Measurements from ENCODE around the gene FAR2. TPM values are rescaled to one million over a fixed set of nuclear protein-coding genes. Genes with fewer than 3 reads are reported as not detected.

The FAR2 gene
- total RNA-seq, 2 experiments from 2014 or later = 0.73 TPM; not detected in 1

GRCh38 chr12:29245246-29245645 is 96.2 kb downstream of the FAR2 start:
- H3K4me2 ChIP-seq (ENCODE audit: low read length) = no peak overlapping the region
- no peaks in the 10 kb centered on the region for H3K9me2 ChIP-seq (ENCODE audit: insufficient read depth, low read length)
- no peaks in the 10 kb centered on the region for H3K4me1 ChIP-seq (ENCODE audit: insufficient read depth, low read length, poor library complexity, severe bottlenecking)
- H2AFZ ChIP-seq (ENCODE audit: low read length) = no peak overlapping the region
- no peaks in the 10 kb centered on the region for H3K36me3 ChIP-seq (ENCODE audit: insufficient read depth, low read length)
- ChIA-PET POLR2A (interaction anchor here (0.6 kb wide), 1 partner anchor 1674 kb away, joined by 3 read pairs; no protein-coding TSS in a partner anchor), CTCF (ENCODE audit: unreplicated experiment) (no interaction called here)
- intact Hi-C loops (cut with micrococcal nuclease; ENCODE audit: unreplicated experiment) = no loop called here
- no peak overlapping the region for H3K27ac ChIP-seq (ENCODE audit: low read depth, low read length, poor library complexity, severe bottlenecking)
- no peaks in the 10 kb centered on the region for H3K9me3 ChIP-seq (ENCODE audit: low read length)
- no TSS peak for BruUV-seq (replicated peaks)
- no peaks in the 10 kb centered on the region for H4K20me1 ChIP-seq (ENCODE audit: insufficient read depth, low read length)
- no peak overlapping the region for H3K4me3 ChIP-seq (ENCODE audit: low read depth, low read length, poor library complexity, severe bottlenecking)
- no peak for TF ChIP-seq EZH2phosphoT487 (IDR thresholded peaks at IDR 0.05; ENCODE audit: borderline replicate concordance, low read depth, low read length)
- TF ChIP-seq, protein P1, sequence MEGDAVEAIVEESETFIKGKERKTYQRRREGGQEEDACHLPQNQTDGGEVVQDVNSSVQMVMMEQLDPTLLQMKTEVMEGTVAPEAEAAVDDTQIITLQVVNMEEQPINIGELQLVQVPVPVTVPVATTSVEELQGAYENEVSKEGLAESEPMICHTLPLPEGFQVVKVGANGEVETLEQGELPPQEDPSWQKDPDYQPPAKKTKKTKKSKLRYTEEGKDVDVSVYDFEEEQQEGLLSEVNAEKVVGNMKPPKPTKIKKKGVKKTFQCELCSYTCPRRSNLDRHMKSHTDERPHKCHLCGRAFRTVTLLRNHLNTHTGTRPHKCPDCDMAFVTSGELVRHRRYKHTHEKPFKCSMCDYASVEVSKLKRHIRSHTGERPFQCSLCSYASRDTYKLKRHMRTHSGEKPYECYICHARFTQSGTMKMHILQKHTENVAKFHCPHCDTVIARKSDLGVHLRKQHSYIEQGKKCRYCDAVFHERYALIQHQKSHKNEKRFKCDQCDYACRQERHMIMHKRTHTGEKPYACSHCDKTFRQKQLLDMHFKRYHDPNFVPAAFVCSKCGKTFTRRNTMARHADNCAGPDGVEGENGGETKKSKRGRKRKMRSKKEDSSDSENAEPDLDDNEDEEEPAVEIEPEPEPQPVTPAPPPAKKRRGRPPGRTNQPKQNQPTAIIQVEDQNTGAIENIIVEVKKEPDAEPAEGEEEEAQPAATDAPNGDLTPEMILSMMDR (conservative IDR thresholded peaks at IDR 0.05; ENCODE audit: low read length) = no peak
- DNase-seq (ENCODE audit: low spot score) = no peak
- H3K79me2 ChIP-seq (ENCODE audit: insufficient read depth, low read depth, low read length) = no peaks in the 10 kb centered on the region

DNA sequence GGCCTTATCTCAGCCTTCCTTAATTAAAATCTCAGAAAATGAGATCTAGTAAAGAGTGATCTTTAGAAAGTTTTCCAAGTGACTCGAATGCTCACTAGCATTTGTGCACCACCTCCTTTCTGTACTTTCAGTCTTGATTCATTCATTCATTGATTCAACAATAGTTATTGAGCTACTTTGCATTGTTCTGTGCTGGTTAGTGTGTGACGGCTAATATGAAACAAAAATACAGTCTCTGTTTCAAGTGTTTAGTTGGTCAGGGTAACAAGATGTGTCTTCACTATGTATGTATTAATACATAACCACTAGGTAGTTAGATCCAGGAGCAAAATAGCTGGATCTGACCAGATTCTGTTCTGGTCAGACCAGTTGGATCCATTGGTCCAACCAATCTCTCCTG is 100.9 kb downstream of the FAR2 start:
- Histone ChIP-seq H3K9me3 (ENCODE audit: low read length) (no peaks in the 10 kb centered on the region), H4K20me1 (ENCODE audit: insufficient read depth, low read length) (no peaks in the 10 kb centered on the region), H3K79me2 (ENCODE audit: insufficient read depth, low read depth, low read length) (no peaks in the 10 kb centered on the region), H3K36me3 (ENCODE audit: insufficient read depth, low read length) (no peaks in the 10 kb centered on the region), H2AFZ (ENCODE audit: low read length) (no peak overlapping the region), H3K4me3 (ENCODE audit: low read depth, low read length, poor library complexity, severe bottlenecking) (no peak overlapping the region), H3K4me1 (ENCODE audit: insufficient read depth, low read length, poor library complexity, severe bottlenecking) (no peaks in the 10 kb centered on the region), H3K4me2 (ENCODE audit: low read length) (no peak overlapping the region), H3K9me2 (ENCODE audit: insufficient read depth, low read length) (no peaks in the 10 kb centered on the region), H3K27ac (ENCODE audit: low read depth, low read length, poor library complexity, severe bottlenecking) (no peak overlapping the region)
- intact Hi-C loops (cut with micrococcal nuclease; ENCODE audit: unreplicated experiment) = no loop called here
- POLR2A ChIA-PET = no interaction called here
- no peak for DNase-seq (ENCODE audit: low spot score)
- CTCF ChIA-PET (ENCODE audit: unreplicated experiment) = no interaction called here
- no peak for TF ChIP-seq EZH2phosphoT487 (IDR thresholded peaks at IDR 0.05; ENCODE audit: borderline replicate concordance, low read depth, low read length)
- TF ChIP-seq, protein P1 (conservative IDR thresholded peaks at IDR 0.05; ENCODE audit: low read length) = no peak
- no TSS peak for BruUV-seq (replicated peaks)

DNA sequence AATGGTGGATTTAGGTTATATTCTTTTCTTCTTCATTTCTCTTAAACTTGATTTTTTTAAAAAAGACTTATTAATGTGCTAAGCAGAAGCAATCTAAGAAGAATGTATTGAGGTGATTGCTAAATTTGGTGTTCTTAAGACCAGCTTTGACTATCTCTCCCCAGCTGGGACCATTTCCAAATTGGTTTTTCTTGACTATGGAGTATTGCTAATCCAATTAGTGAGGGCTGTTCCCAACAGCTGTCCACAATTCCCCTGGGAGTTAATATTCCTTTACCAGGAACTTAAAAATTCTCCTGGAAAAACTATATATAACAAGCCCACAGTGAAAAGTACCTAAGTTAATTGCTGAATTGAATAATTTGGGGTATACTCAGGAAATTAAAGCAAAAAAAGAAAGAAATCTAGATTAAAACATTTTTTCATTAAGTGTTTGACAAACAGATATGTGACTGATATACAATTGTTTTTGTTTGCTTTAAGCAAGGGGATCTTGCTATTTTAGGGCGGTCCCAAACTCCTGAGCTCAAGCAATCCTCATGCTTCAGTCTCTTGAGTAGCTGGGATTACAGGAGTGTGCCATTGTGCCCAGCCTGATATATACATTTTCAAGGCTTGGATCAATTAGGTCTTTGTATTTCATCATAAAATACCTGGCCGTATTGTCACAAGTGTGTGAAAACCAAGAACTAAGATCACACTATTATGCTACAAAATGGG is 105.0 kb downstream of the FAR2 start:
- no peak overlapping the region for H2AFZ ChIP-seq (ENCODE audit: low read length)
- DNase-seq (ENCODE audit: low spot score) = no peak

More for the DNA sequence above, 105.0 kb downstream of the FAR2 start:
- ChIA-PET CTCF (ENCODE audit: unreplicated experiment) (no interaction called here), POLR2A (interaction anchor here (0.7 kb wide), 1 partner anchor 1511 kb away, joined by 6 read pairs; no protein-coding TSS in a partner anchor)
- BruUV-seq (replicated peaks) = no TSS peak
- Histone ChIP-seq H3K79me2 (ENCODE audit: insufficient read depth, low read depth, low read length) (no peaks in the 10 kb centered on the region), H3K9me2 (ENCODE audit: insufficient read depth, low read length) (no peaks in the 10 kb centered on the region), H3K4me3 (ENCODE audit: low read depth, low read length, poor library complexity, severe bottlenecking) (no peak overlapping the region), H3K4me2 (ENCODE audit: low read length) (no peak overlapping the region), H4K20me1 (ENCODE audit: insufficient read depth, low read length) (no peaks in the 10 kb centered on the region), H3K9me3 (ENCODE audit: low read length) (no peaks in the 10 kb centered on the region), H3K36me3 (ENCODE audit: insufficient read depth, low read length) (no peaks in the 10 kb centered on the region), H3K4me1 (ENCODE audit: insufficient read depth, low read length, poor library complexity, severe bottlenecking) (no peaks in the 10 kb centered on the region), H3K27ac (ENCODE audit: low read depth, low read length, poor library complexity, severe bottlenecking) (no peak overlapping the region)
- intact Hi-C loops (cut with micrococcal nuclease; ENCODE audit: unreplicated experiment) = no loop called here
- TF ChIP-seq, protein P1 (conservative IDR thresholded peaks at IDR 0.05; ENCODE audit: low read length) = no peak
- TF ChIP-seq EZH2phosphoT487 (IDR thresholded peaks at IDR 0.05; ENCODE audit: borderline replicate concordance, low read depth, low read length) = no peak
